Endothelial cell of umbilical vein (primary cell): ENCODE results near the gene EMP3. TPM values are rescaled to one million over a fixed set of nuclear protein-coding genes. Genes with fewer than 3 reads are reported as not detected.

ENCODE experiments used
- BruUV-seq: library from RNA; stranded (reverse); fragments of 400-500 nt; replicated peaks from 2 replicates; lab custom pipeline; 2021; lab: Mats Ljungman, UMichigan
- CTCF ChIA-PET: fragments of 300-600, 350-600 bp; sonication (Branson Sonifier 250); formaldehyde crosslinking; loops from one replicate; lab custom pipeline; 2021; ENCODE audit warnings: antibody characterized with exemption, inconsistent platforms; lab: Charles Lee
- POLR2A ChIA-PET: fragments of 300-600, 350-600 bp; sonication (Branson Sonifier 250); formaldehyde crosslinking; loops from one replicate; lab custom pipeline; 2021; ENCODE audit warnings: antibody characterized with exemption, inconsistent platforms; lab: Charles Lee
- DNase-seq: peaks from one replicate; pipeline ENCODE4 v3.0.0-alpha.2; 2011; ENCODE audit warnings: low read depth, low spot score
- FAIRE-seq: peaks from 2 replicates; lab custom pipeline; 2011; peaks lifted over from hg19 to GRCh38; lab: Jason Lieb, UNC
- H2AFZ ChIP-seq: 2 replicates; pipeline ENCODE4 v1.6.0; 2012; ENCODE audit warnings: low read depth, low read length, control low read depth, inconsistent platforms
- H3K27ac ChIP-seq: 2 replicates; pipeline ENCODE4 v1.5.1; 2011; ENCODE audit warnings: low read depth, mild to moderate bottlenecking, control low read depth, low read length, moderate library complexity; ENCODE audit not compliant: insufficient read depth
- H3K27me3 ChIP-seq, 2 experiments: 2 replicates each; pipeline versions ENCODE4 v1.6.0 to v1.6.1; 2011; ENCODE audit warnings: low read length in 2 of 2, mixed read lengths in 1 of 2; ENCODE audit not compliant: control insufficient read depth in 2 of 2, insufficient read depth in 2 of 2
- H3K36me3 ChIP-seq, 2 experiments: 2 replicates in 1 of 2; 3 replicates in 1 of 2; pipeline ENCODE4 v1.5.1; 2011; ENCODE audit warnings: low read length in 2 of 2, mild to moderate bottlenecking in 1 of 2, moderate library complexity in 1 of 2; ENCODE audit not compliant: control insufficient read depth in 2 of 2, insufficient read depth in 2 of 2; ENCODE audit errors: extremely low read depth in 1 of 2
- H3K4me1 ChIP-seq: 3 replicates; pipeline ENCODE4 v1.5.1; 2011; ENCODE audit warnings: mild to moderate bottlenecking, low read length; ENCODE audit not compliant: control insufficient read depth, insufficient read depth; ENCODE audit errors: extremely low read depth
- H3K4me2 ChIP-seq: 2 replicates; pipeline ENCODE4 v1.6.1; 2011; ENCODE audit warnings: low read length, control low read depth, mixed read lengths; ENCODE audit not compliant: insufficient read depth
- H3K4me3 ChIP-seq, 3 experiments: fragments of 200-600 bp in 1 of 3; sonication (generic), shearing (Covaris generic) in 1 of 3; replicated peaks in 1 of 3; 2 replicates each; pipeline ENCODE4 v1.5.1; 2011 to 2016; ENCODE audit warnings: control low read depth in 3 of 3, low read length in 3 of 3, mild to moderate bottlenecking in 2 of 3, inconsistent platforms in 1 of 3, low read depth in 1 of 3, moderate library complexity in 1 of 3; ENCODE audit not compliant: insufficient read depth in 1 of 3
- H3K79me2 ChIP-seq: 2 replicates; pipeline ENCODE4 v1.6.0; 2012; ENCODE audit warnings: low read length, inconsistent platforms; ENCODE audit not compliant: control insufficient read depth, insufficient read depth
- H3K9ac ChIP-seq: replicated peaks from 2 replicates; pipeline ENCODE3; 2011; ENCODE audit warnings: low read length, control low read depth; ENCODE audit not compliant: insufficient read depth; ENCODE audit errors: extremely low read depth
- H3K9me1 ChIP-seq: replicated peaks from 3 replicates; pipeline ENCODE4 v1.6.0; 2011; ENCODE audit warnings: mild to moderate bottlenecking, low read length; ENCODE audit not compliant: control insufficient read depth, insufficient read depth; ENCODE audit errors: extremely low read depth
- H3K9me3 ChIP-seq: replicated peaks from 2 replicates; pipeline ENCODE4 v1.5.1; 2012; ENCODE audit warnings: low read length, inconsistent platforms; ENCODE audit not compliant: control insufficient read depth, insufficient read depth
- H4K20me1 ChIP-seq: replicated peaks from 2 replicates; pipeline ENCODE3; 2011; ENCODE audit warnings: mild to moderate bottlenecking, low read length; ENCODE audit not compliant: control insufficient read depth, insufficient read depth; ENCODE audit errors: extremely low read depth
- EZH2 ChIP-seq: IDR thresholded peaks from 2 replicates; pipeline ENCODE4 v1.6.1; 2012; ENCODE audit warnings: borderline replicate concordance, low read depth, mild to moderate bottlenecking, moderate library complexity, low read length, inconsistent platforms; ENCODE audit not compliant: severe bottlenecking
- FOS ChIP-seq: IDR thresholded peaks from 2 replicates; pipeline ENCODE4 v1.6.1; 2011; ENCODE audit warnings: mild to moderate bottlenecking, low read length, moderate library complexity, borderline replicate concordance; ENCODE audit not compliant: insufficient read depth
- GATA2 ChIP-seq: IDR thresholded peaks from 2 replicates; pipeline ENCODE4 v1.7.0; 2011; ENCODE audit warnings: low read depth, mild to moderate bottlenecking, moderate library complexity, mixed read lengths, low read length; ENCODE audit not compliant: insufficient read length, insufficient read depth
- JUN ChIP-seq: IDR thresholded peaks from 2 replicates; pipeline ENCODE4 v1.6.1; 2011; ENCODE audit warnings: borderline replicate concordance, low read depth; ENCODE audit not compliant: insufficient read length, insufficient read depth
- MYC ChIP-seq: IDR thresholded peaks from one replicate; pipeline ENCODE4 v1.6.1; 2011; ENCODE audit warnings: mild to moderate bottlenecking, low read depth, low read length
- POLR2A ChIP-seq: IDR thresholded peaks from 2 replicates; pipeline ENCODE4 v1.6.1; 2012; ENCODE audit warnings: low read depth, mild to moderate bottlenecking, control low read depth, low read length
- POLR2AphosphoS5 ChIP-seq: IDR thresholded peaks from 2 replicates; pipeline ENCODE4 v1.6.1; 2012; ENCODE audit warnings: low read depth, mild to moderate bottlenecking, control low read depth, low read length, moderate library complexity; ENCODE audit not compliant: insufficient read depth
- dilution Hi-C: fragments of 300-500 bp; cut with MboI; formaldehyde crosslinking; loops from one replicate; pipeline ENCODE4 v1.15.0; 2019; ENCODE audit warnings: low sequenced_read_pairs; ENCODE audit not compliant: extremely low pct_ligation_motif_present
- intact Hi-C: fragments of 100-400 bp; cut with micrococcal nuclease; formaldehyde crosslinking; loops from one replicate; pipeline ENCODE4 v1.10.0; 2022
- polyA plus RNA-seq, 4 experiments: library from polyadenylated mRNA; depleted of rRNA in 3 of 4; stranded (reverse) in 3 of 4; unstranded in 1 of 4; fragments of >200 nt; gene quantifications; 2 replicates each; pipeline versions ENCODE4 v1.2.1 to v1.2.3, GENCODE V29; 2011 to 2012; ENCODE audit warnings: missing spikeins in 1 of 4
- total RNA-seq: library from RNA; stranded (reverse); gene quantifications from 2 replicates; pipeline ENCODE4 v1.2.3, GENCODE V29; 2021
- TF ChIP-seq, protein P1 (sequence below), 2 donors: IDR thresholded peaks; 1 replicate in 1 of 2; 2 replicates in 1 of 2; pipeline ENCODE4 v1.5.1; 2011; ENCODE audit warnings: low read length in 2 of 2, mild to moderate bottlenecking in 2 of 2, moderate library complexity in 2 of 2, control low read depth in 1 of 2, inconsistent platforms in 1 of 2, low read depth in 1 of 2; ENCODE audit not compliant: insufficient read depth in 1 of 2; ENCODE audit errors: extremely low read depth in 1 of 2
- TF ChIP-seq, protein P2 (sequence below): IDR thresholded peaks from 2 replicates; pipeline ENCODE4 v1.6.1; 2011; ENCODE audit not compliant: insufficient read depth, insufficient read length

Gene EMP3
- total and polyA plus RNA-seq, 2 donors (not counting 3 experiments of a cell fraction or from before 2014, with no cell fraction given): 127 to 406 TPM

DNA sequence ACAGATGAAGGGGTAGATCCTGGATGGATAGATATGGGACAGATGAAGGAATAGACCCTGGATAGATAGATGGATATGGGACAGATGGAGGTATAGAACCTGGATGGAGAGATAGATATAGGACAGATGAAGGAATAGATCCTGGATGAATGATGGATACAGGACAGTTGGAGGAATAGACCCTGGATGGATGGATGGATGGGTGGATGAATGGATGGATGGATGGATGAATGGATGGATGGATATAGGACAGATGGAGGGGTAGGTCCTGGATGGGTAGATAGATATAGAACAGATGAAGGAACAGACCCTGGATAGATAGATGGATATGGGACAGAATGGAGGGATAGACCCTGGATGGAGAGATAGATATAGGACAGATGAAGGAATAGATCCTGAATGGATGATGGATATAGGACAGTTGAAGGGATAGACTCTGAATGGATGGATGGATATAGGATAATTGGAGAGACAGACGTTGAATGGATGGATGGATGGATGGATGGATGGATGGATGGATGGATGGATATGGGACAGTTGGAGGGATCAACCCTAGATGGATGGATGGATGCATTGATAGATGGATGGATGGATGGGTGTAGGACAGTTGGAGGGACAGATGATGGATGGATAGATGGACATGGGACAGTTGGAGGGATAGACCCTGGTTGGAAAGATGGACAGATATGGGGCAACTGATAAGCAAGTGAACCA is 23.3 kb upstream of the EMP3 start:
- dilution Hi-C loops: no loop called here
- Histone ChIP-seq H3K79me2 (no peaks in the 10 kb centered on the region), H3K9ac (no peak overlapping the region), H3K27ac (no peak overlapping the region), H3K9me3 (no peaks in the 10 kb centered on the region), H3K9me1 (no peaks in the 10 kb centered on the region), H3K4me3 (no peak overlapping the region), H2AFZ (no peak overlapping the region), H4K20me1 (no peaks in the 10 kb centered on the region), H3K27me3 (peaks cover 6% of the 10 kb centered on the region in 2 experiments), H3K36me3 (no peaks in the 10 kb centered on the region), H3K4me2 (no peak overlapping the region), H3K4me1 (no peaks in the 10 kb centered on the region)
- DNase-seq (no peak), FAIRE-seq (no peak)
- TF ChIP-seq MYC (no peak), POLR2A (no peak), EZH2 (no peak)
- ChIA-PET CTCF (no interaction called here), POLR2A (no interaction called here)
- intact Hi-C loops: no loop called here
- BruUV-seq: no TSS peak

DNA sequence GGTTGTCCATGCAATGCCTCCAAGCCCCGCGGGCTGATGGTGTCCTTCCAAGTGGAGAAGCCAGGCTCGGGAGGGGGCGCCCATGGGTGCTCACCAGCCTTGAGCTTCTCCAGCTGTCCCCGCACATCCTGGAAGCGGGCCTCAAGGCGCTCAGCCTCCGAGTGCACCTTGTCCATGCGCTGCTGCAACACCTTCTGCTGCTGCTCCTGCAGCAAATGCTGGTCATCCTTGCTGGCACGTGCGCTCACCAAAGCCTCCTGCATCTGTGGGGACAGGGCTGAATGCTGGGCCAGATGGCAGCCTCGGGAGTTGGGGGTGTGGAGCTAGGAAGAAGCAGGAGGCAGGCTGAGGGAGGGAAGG is 22.8 kb upstream of the EMP3 start:
- H3K27ac ChIP-seq: no peak overlapping the region
- H3K4me2 ChIP-seq: no peak overlapping the region
- H3K4me3 ChIP-seq: no peak overlapping the region
- BruUV-seq: no TSS peak
- TF ChIP-seq FOS (no peak), POLR2A (no peak), EZH2 (no peak), MYC (no peak), POLR2AphosphoS5 (no peak), JUN (no peak), GATA2 (no peak)
- TF ChIP-seq, protein P1, sequence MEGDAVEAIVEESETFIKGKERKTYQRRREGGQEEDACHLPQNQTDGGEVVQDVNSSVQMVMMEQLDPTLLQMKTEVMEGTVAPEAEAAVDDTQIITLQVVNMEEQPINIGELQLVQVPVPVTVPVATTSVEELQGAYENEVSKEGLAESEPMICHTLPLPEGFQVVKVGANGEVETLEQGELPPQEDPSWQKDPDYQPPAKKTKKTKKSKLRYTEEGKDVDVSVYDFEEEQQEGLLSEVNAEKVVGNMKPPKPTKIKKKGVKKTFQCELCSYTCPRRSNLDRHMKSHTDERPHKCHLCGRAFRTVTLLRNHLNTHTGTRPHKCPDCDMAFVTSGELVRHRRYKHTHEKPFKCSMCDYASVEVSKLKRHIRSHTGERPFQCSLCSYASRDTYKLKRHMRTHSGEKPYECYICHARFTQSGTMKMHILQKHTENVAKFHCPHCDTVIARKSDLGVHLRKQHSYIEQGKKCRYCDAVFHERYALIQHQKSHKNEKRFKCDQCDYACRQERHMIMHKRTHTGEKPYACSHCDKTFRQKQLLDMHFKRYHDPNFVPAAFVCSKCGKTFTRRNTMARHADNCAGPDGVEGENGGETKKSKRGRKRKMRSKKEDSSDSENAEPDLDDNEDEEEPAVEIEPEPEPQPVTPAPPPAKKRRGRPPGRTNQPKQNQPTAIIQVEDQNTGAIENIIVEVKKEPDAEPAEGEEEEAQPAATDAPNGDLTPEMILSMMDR (IDR thresholded peaks at IDR 0.05; ENCODE audit: extremely low read depth in 1 of 2, insufficient read depth in 1 of 2, low read depth in 1 of 2, low read length in 2 of 2): no peak
- TF ChIP-seq, protein P2, sequence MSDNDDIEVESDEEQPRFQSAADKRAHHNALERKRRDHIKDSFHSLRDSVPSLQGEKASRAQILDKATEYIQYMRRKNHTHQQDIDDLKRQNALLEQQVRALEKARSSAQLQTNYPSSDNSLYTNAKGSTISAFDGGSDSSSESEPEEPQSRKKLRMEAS: no peak
- no peak for DNase-seq
- no peaks in the 10 kb centered on the region for H4K20me1 ChIP-seq
- no peaks in the 10 kb centered on the region for H3K36me3 ChIP-seq
- H3K27me3 ChIP-seq: peaks cover 6% of the 10 kb centered on the region in 2 experiments
- FAIRE-seq: no peak
- no peaks in the 10 kb centered on the region for H3K9me1 ChIP-seq
- dilution Hi-C loops: no loop called here
- no peaks in the 10 kb centered on the region for H3K4me1 ChIP-seq
- no peak overlapping the region for H2AFZ ChIP-seq
- H3K79me2 ChIP-seq: no peaks in the 10 kb centered on the region
- H3K9ac ChIP-seq: no peak overlapping the region
- H3K9me3 ChIP-seq: no peaks in the 10 kb centered on the region
- CTCF ChIA-PET: no interaction called here
- POLR2A ChIA-PET: no interaction called here
- intact Hi-C loops: no loop called here
